Activated gamma-delta T cell (primary cell): ENCODE measurements around the gene SEPTIN1.

ENCODE experiments used
- DNase-seq: peaks from one replicate; lab custom pipeline; 2025; lab: John Stamatoyannopoulos, UW
- total RNA-seq, 2 donors: gene quantifications; one replicate each; lab custom pipeline; 2026; lab: John Stamatoyannopoulos, UW

SEPTIN1 gene, protein sequence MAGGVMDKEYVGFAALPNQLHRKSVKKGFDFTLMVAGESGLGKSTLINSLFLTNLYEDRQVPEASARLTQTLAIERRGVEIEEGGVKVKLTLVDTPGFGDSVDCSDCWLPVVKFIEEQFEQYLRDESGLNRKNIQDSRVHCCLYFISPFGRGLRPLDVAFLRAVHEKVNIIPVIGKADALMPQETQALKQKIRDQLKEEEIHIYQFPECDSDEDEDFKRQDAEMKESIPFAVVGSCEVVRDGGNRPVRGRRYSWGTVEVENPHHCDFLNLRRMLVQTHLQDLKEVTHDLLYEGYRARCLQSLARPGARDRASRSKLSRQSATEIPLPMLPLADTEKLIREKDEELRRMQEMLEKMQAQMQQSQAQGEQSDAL
- 152 to 163 reads per million in 2 donors for total RNA-seq

DNA sequence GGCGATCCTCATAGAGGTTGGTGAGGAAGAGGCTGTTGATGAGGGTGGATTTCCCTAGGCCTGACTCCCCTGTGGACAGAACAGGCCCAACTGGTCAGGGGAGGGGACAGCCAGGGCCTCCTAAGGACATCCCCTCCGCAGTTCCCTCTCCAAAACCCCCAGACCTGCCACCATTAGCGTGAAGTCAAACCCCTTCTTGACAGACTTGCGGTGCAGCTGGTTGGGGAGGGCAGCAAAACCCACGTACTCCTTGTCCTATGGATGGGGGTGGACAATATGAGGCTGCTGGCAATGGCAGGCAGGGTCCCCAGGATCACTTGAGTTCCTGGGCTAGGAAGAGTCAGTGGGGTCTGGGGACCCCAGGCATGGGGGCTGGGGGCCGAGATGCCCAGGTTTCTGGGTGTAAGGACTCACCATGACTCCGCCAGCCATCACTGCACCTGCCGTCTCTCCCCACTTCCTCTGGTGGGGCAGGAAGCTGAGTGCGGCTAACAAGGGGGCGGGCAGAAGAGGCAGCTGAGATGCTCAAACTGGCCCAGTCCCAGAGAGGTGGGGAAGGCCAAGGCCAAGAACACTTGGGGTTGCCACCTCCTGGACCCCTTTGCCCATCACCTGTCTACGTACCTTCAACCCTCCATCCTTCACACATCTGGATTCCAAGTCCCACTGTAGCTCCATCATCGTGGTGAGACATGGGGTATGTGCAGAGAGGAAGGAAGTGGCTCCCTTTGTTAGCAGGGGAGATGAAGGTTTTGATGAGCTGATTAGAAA, at the start of gene SEPTIN1:
TSS of gene SEPTIN1 (minus strand) at position 451 of the 771 bp plus-strand sequence. CDS start at position 432, 19 bp downstream.
- DNase-seq, result peak; percentile 31

DNA sequence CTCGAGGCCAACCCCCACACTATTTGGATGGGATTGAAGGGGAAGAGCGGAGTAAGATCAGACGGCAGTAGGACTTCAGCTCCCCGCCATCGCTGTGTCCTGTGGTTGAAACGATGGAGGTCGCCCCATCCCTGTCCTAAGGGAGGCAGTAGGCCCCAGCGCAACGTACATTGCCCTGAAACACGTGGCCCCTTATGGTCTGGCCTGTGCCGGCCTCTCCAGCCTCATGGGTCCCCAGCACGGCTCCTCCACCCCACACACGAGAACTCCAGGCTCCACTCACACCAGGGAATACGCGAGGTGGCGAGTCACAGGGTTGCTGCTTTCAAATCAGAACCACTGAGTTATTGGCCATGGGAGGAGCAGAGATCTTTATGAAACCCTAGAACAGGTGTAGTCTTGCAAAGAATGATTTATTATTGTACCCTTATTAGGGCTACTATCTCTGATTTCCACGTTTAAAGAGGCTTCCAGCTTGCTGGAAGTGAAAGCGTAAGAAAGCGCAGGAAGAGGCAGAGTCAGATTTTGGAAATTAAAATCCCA, 48.1 kb upstream of the SEPTIN1 start:
- no peak for DNase-seq

DNA sequence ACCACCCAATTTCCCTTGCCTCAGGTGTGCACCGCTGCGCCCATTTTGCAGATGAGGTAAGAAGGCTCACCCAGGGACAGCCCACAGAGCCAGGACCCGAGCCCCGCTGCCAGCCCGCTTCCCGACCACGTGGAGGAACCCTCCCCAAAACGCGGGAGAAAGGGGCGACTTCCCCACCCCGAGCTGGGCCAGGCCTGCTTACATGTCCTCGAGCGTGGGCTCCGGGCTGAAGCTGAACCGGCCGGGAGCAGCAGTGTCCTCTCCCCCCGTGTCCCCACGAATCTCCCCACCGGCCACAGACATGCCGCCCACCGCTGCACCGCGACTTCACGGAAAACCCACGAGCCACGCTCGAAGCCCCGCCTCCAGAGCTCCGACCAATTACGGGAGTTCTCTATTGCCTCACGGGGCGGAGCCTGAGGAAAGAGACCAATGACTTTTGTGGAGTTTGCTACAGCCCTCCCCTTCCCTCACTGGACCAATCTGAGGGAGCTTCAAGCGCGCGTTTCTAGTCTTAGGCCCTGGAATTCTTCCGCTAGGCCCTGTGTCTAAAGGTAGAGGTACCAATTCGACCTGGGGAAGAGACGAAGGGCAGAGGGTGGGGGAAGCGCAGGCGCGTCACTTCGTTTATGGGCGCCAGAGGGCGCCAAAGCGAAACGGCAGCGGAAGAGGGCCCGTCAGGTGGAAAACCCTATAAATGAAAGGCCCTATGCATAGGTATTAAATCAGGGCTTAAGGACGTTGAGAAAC, 47.5 kb upstream of the SEPTIN1 start, which contains the start of gene DCTPP1:
TSS of gene DCTPP1 (minus strand) at position 353 of the 750 bp plus-strand sequence. CDS start at position 303, 50 bp downstream.
- peak; percentile 76 for DNase-seq

- no peak for DNase-seq
Measured at GRCh38 chr16:30429418-30429677, 47.0 kb upstream of the SEPTIN1 start.

DNA sequence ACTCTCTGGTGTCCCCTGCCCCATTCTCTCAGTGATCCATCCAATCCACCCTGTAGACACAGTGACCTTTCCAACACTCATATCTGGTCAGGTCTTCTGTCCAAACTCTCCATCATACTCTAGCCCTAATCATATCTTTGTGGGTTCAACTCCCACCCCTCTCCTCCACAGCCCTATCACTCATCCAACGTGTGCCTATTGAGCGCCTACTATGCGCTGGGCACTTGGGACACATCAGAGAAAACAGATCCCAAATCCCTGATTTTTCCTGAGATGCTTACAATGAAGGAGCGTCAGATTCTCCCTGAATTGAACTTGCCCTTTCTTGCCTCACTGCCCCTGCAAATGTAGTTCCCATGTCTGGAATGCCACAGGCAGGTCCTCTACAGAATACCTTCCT, 45.7 kb upstream of the SEPTIN1 start:
- DNase-seq, result no peak

GRCh38 chr16:30421010-30421409, 38.6 kb upstream of the SEPTIN1 start:
- no peak for DNase-seq

GRCh38 chr16:30418350-30419181, 36.2 kb upstream of the SEPTIN1 start:
- DNase-seq, result no peak

DNA sequence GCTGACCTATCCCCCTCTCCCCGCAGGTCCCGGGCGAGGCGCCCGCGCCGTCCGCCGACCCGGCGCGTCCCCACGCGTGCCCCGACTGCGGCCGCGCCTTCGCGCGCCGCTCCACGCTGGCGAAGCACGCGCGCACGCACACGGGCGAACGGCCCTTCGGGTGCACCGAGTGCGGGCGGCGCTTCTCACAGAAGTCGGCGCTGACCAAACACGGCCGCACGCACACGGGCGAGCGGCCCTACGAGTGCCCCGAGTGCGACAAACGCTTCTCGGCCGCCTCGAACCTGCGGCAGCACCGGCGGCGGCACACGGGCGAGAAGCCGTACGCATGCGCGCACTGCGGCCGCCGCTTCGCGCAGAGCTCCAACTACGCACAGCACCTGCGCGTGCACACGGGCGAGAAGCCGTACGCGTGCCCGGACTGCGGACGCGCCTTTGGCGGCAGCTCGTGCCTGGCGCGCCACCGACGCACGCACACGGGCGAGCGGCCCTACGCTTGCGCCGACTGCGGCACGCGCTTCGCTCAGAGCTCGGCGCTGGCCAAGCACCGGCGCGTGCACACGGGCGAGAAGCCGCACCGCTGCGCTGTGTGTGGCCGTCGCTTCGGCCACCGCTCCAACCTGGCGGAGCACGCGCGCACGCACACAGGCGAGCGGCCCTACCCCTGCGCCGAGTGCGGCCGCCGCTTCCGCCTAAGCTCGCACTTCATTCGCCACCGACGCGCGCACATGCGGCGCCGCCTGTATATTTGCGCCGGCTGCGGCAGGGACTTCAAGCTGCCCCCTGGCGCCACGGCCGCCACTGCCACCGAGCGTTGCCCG, 35.4 kb upstream of the SEPTIN1 start:
- peak; percentile 80 for DNase-seq

DNA sequence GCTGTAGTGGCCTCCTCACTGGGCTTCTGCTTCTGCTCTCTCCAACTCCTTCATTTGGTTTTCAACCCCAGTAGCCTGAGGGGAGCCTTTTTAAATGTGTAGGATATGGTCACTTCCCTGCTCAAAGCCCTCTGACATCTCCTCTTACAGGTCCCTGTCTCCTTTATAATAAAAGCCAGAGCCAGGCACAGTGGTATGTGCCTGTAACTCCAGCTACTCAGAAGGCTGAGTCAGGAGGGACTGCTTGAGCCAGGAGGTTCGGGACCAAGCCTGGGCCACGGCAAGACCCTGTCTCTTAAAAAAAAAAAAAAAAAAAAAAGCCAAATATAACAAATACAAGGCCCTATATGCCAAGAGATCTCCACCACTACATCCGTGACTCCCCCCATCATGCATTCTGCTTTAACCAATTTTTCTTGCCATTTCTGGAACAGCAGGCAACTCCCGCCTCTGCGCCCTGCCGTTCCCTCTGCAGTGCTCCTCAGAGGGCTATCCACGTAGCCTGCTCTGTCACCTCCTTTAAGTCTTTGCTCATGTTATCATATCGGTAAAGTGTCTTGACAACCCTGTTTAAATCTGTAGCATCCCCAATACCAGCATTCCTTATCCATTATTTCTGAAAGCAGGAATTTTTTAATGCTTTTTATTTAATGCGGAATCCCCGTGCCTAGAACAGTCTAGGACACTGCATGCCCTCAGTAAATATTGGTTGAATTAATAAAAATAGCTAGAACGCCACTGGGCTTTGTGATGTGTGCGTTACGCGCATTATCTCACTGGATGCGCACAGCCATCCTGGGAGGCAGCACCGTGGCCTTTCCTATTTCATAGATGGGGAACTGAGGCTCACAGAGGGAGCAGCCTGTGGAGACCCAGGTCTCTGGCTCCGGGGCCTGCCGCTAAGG, 34.5 kb upstream of the SEPTIN1 start:
- DNase-seq, result no peak

DNA sequence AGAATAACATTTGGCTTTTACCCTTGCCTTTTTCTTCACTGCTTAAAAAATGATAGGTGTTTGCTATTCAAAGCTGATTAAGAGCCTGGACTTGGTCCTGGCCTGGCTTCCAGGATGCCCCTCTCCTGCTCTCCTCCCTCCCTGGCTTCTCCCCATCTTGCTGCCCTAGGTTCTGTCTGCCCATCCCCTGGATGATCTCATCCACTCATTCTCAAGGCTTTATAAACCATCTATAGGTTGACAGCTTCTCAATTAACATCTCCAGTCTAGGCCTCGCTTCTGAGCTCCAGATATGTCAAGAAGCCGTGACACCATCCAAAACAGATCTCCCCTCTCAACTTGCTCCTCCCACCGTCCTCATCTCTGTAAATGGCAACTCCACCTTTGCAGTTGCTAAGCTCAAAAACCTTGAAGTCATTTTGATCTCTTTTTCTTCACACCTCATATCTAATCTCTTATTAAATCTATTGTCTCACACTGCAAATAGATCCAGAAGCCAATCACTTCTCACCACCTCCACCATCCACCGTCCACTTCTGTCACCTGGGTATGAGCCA, 33.8 kb upstream of the SEPTIN1 start:
- DNase-seq, result no peak

DNA sequence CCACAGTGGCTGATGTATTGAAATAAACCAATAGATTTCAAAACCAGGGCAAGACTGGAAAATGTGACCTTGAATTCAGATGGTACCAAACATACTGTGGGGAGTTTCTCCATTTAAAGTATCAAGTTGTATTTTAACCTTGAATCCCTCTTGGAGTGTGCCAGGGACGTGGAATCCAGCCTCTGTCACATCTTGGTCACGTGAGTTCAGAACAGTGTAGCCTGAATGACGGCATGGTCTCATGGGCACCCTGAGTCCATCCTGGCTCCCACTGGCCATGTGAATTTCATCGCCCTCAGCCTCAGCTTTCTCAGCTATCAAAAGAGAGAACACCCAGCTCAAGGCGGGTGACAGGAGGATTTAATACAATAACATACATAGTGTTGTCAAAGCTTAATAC, 31.8 kb upstream of the SEPTIN1 start:
- DNase-seq, result no peak

GRCh38 chr16:30413112-30413806, 30.9 kb upstream of the SEPTIN1 start:
- DNase-seq, result no peak

DNA sequence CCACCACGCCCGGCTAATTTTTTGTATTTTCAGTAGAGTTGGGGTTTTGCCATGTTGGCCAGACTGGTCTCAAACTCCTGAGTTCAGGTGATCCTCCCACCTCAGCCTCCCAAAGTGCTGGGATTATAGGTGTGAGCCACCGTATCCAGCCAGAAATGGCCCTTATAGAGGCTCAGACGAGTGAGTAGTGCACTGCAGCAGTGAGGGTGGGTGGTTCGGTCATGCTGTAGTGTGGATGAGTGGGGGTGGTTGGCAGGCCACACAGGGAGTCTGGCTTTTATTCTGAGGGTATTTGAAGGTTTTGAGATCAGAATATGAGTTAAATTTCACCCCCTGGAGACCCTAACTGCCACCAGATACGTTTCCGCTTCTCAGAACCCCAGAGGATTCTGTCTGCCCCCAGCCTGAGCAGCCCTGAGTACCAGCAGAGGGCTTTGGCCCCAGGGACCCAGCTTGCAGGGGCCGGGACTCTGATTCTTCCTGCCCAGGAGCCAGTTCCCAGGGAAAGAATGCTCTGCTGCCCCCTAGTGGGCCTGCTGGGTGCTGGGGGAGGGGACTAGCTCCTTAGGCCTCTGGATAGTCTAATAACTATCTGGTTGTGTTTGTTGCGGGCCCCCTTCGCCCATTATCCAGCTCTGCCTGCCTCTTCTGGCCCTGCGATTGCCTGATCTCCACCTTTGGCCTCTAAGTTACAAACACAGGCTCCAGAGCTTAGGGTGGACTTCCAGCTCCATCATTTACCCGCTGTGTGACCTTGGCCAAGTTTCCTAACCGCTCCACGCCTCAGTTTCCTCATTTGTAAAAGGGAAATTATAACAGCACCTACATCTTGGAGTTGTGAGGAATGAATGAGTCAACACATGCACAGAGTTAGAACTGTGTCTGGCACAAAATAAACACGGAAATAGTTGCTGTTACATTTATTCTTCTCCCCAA, 27.0 kb upstream of the SEPTIN1 start:
- peak; percentile 45 for DNase-seq

- DNase-seq, result no peak
Measured at GRCh38 chr16:30407804-30408534, 25.6 kb upstream of the SEPTIN1 start.

DNA sequence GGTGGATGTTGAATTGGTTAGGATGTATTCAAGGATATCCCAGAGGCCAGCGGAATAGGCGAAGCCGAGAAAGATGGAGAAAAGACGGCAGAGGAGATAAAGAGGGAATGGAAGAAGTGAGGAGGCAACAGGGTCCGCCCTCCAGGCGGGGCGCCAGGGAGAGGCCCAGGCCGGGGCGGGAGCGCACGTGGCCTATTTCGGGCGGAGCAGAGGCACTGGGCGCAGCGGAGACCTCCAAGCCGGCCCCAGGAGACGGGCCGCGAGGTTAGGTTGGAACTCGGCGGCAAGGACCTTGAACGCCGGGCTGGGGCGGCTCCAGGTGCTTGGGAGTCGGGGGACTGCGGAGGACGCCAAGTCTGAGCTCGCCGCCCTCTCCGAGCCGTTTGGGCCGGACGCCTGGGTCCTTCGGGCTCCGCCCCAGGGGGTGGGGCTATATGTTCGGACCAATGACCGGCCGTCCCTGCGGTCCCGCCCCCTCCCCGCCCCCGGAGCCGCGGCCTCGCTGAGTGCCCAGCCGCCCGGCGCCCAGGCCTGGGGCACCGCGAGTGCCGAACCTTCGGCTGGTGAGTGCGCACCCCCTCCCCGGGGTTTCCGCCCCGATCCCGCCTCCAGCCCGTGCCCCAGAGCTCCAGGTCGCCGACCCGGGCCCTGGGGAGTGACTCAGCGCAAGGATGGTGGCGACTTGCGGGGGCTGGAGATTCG, 24.9 kb upstream of the SEPTIN1 start, which contains the start of gene ZNF771:
TSS of gene ZNF771 (plus strand) at position 505 of the 702 bp plus-strand sequence. CDS start 448 bp downstream, outside the sequence.
- peak; percentile 80 for DNase-seq

DNA sequence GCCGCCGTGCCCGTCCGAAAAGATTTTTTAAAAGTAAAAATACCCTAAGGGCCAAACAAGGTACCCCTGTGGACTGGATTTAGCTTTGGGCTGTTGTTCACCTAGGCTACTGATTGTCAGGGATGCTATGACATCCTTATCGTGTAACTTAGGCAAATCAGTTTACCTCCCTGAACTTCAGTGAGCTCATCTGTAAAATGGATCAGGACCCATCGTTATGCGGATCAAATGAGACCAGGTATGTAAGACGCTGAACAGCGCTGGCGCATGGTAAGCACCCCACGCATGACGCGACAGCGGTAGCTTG, 24.4 kb upstream of the SEPTIN1 start:
- no peak for DNase-seq
